A673 (cell line): ENCODE results near the gene SUGP2. TPM values are rescaled to one million over a fixed set of nuclear protein-coding genes. Genes with fewer than 3 reads are reported as not detected.

ENCODE experiments used
- BruUV-seq: library from RNA; stranded (reverse); fragments of 400-500 nt; replicated peaks from 2 replicates; lab custom pipeline; 2021; lab: Mats Ljungman, UMichigan
- CTCF ChIA-PET: fragments of 300-600 bp; sonication (Branson Sonifier 250); formaldehyde crosslinking; loops from one replicate; lab custom pipeline; 2022; ENCODE audit warnings: antibody characterized with exemption; lab: Charles Lee
- POLR2A ChIA-PET: fragments of 300-600 bp; sonication (Branson Sonifier 250); formaldehyde crosslinking; loops from one replicate; lab custom pipeline; 2022; ENCODE audit warnings: antibody characterized with exemption; ENCODE audit not compliant: low non-redundant PET; lab: Charles Lee
- DNase-seq: peaks from one replicate; pipeline ENCODE4 v3.0.0-alpha.2; 2015; ENCODE audit warnings: low spot score
- H3K27ac ChIP-seq: fragments of 200-600 bp; sonication (generic); 2 replicates; pipeline ENCODE4 v1.5.1; 2016; ENCODE audit warnings: mixed run types, low read depth, mild to moderate bottlenecking, mixed read lengths, antibody characterized with exemption, low read length; ENCODE audit not compliant: poor library complexity, severe bottlenecking
- H3K27me3 ChIP-seq: fragments of 200-600 bp; sonication (generic); replicated peaks from 2 replicates; pipeline ENCODE4 v1.6.1; 2017; ENCODE audit warnings: mixed run types, low read depth, mild to moderate bottlenecking, mixed read lengths, antibody characterized with exemption, low read length; ENCODE audit not compliant: insufficient read depth, poor library complexity
- H3K36me3 ChIP-seq: fragments of 200-600 bp; sonication (generic); 2 replicates; pipeline ENCODE4 v1.6.1; 2016; ENCODE audit warnings: mixed run types, mild to moderate bottlenecking, mixed read lengths, antibody characterized with exemption, low read length; ENCODE audit not compliant: insufficient read depth, poor library complexity, severe bottlenecking
- H3K4me1 ChIP-seq: fragments of 200-600 bp; sonication (generic); 2 replicates; pipeline ENCODE4 v1.6.1; 2017; ENCODE audit warnings: mixed run types, mild to moderate bottlenecking, mixed read lengths, antibody characterized with exemption, low read length; ENCODE audit not compliant: insufficient read depth, poor library complexity, severe bottlenecking
- H3K4me3 ChIP-seq: fragments of 200-600 bp; sonication (generic); 2 replicates; pipeline ENCODE4 v1.5.1; 2016; ENCODE audit warnings: low read depth, mixed run types, mild to moderate bottlenecking, mixed read lengths, low read length; ENCODE audit not compliant: poor library complexity, severe bottlenecking
- H3K9me3 ChIP-seq: fragments of 200-600 bp; sonication (generic); 2 replicates; pipeline ENCODE4 v1.6.1; 2016; ENCODE audit warnings: mixed run types, low read depth, mild to moderate bottlenecking, mixed read lengths, antibody characterized with exemption, low read length; ENCODE audit not compliant: poor library complexity, severe bottlenecking
- CTCF ChIP-seq: fragments of 300-800, 200-600 bp; sonication (generic); conservative IDR thresholded peaks from 2 replicates; pipeline ENCODE4 v1.5.1; 2017; ENCODE audit warnings: low read depth, mild to moderate bottlenecking, antibody characterized with exemption, low read length, moderate library complexity, mixed read lengths
- EZH2 ChIP-seq: fragments of 200-600 bp; sonication (generic); IDR thresholded peaks from 2 replicates; pipeline ENCODE4 v1.6.1; 2017; ENCODE audit warnings: borderline replicate concordance, low read depth, mild to moderate bottlenecking, mixed read lengths, antibody characterized with exemption, low read length; ENCODE audit not compliant: poor library complexity, severe bottlenecking
- intact Hi-C: fragments of 100-400 bp; cut with micrococcal nuclease; formaldehyde crosslinking; loops from one replicate; pipeline ENCODE4 v1.10.0; 2022; ENCODE audit not compliant: unreplicated experiment
- total RNA-seq: library from RNA; stranded (reverse); gene quantifications from 2 replicates; pipeline ENCODE4 v1.2.3, GENCODE V29; 2021

Gene SUGP2
- total RNA-seq, 1 experiment from 2014 or later: 120 TPM

GRCh38 chr19:18999016-18999758, 34.1 kb downstream of the SUGP2 start:
- intact Hi-C loops: loop anchor here (5.0 kb wide), 1 partner anchor 138 kb away; the partner anchor contains the start of gene TMEM161A
- CTCF ChIA-PET: no interaction called here
- H3K9me3 ChIP-seq: no peaks in the 10 kb centered on the region
- H3K36me3 ChIP-seq: peaks cover 62% of the 10 kb centered on the region
- TF ChIP-seq EZH2 (no peak), CTCF (no peak)
- DNase-seq: no peak
- no peak overlapping the region for H3K4me3 ChIP-seq
- BruUV-seq: no TSS peak
- H3K27me3 ChIP-seq: no peaks in the 10 kb centered on the region
- no peak overlapping the region for H3K27ac ChIP-seq
- POLR2A ChIA-PET: no interaction called here
- peaks cover 10% of the 10 kb centered on the region for H3K4me1 ChIP-seq

- Histone ChIP-seq H3K27me3 (no peaks in the 10 kb centered on the region), H3K36me3 (peaks cover 62% of the 10 kb centered on the region), H3K27ac (peak overlapping the region; percentile 5), H3K4me3 (no peak overlapping the region), H3K9me3 (no peaks in the 10 kb centered on the region), H3K4me1 (peaks cover 10% of the 10 kb centered on the region)
- no TSS peak for BruUV-seq
- intact Hi-C loops: loop anchor here (5.0 kb wide), 1 partner anchor 139 kb away; the partner anchor contains the start of gene TMEM161A
- CTCF ChIA-PET: interaction anchor here (0.7 kb wide), 1 partner anchor 706 kb away, joined by 6 read pairs; no protein-coding TSS in a partner anchor
- POLR2A ChIA-PET: no interaction called here
- TF ChIP-seq EZH2 (no peak), CTCF (no peak)
- no peak for DNase-seq
Measured at GRCh38 chr19:18998276-18998675, 35.0 kb downstream of the SUGP2 start.

GRCh38 chr19:18996796-18997394, 36.4 kb downstream of the SUGP2 start:
- Histone ChIP-seq H3K27me3 (no peaks in the 10 kb centered on the region), H3K36me3 (peaks cover 61% of the 10 kb centered on the region), H3K4me1 (peaks cover 10% of the 10 kb centered on the region), H3K9me3 (no peaks in the 10 kb centered on the region), H3K4me3 (no peak overlapping the region), H3K27ac (no peak overlapping the region)
- TF ChIP-seq CTCF (no peak), EZH2 (no peak)
- intact Hi-C loops: loop anchor here (5.0 kb wide), 1 partner anchor 140 kb away; the partner anchor contains the start of gene TMEM161A
- ChIA-PET CTCF (no interaction called here), POLR2A (no interaction called here)
- no TSS peak for BruUV-seq
- no peak for DNase-seq
